GM19397 (cell line): ENCODE results near the gene SOX1.

Experiments used
- ATAC-seq: cut with Tn5 transposase; IDR thresholded peaks from one replicate; pipeline ENCODE4 v1.9.1; 2021; ENCODE audit warnings: mild to moderate bottlenecking, moderate library complexity; ENCODE audit not compliant: unreplicated experiment

Gene SOX1

GRCh38 chr13:112104881-112105234 lies 37.9 kb downstream of the SOX1 start:
- ATAC-seq, result no peak

DNA sequence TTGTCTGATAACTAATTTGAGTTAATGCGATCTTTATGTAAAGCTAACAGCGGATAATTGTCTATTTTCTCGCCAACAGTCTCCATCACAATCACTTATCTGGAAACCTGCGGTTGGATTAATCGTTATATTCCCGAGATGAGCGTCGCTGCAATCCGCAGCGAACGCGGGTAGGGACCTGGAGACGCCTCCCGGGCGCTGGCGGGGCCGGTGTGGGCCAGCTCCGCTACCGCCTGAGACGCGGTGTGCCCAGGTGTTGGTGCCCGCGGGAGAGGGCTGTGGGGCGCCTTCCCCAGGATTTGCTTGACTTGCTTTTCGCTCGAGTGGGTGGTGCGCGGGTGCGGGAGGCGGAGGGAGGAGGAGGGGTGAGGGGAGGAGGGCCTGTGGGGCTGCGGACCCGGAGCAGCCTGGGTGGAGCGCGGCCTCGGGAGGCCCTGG lies 38.3 kb downstream of the SOX1 start:
- no peak for ATAC-seq

DNA sequence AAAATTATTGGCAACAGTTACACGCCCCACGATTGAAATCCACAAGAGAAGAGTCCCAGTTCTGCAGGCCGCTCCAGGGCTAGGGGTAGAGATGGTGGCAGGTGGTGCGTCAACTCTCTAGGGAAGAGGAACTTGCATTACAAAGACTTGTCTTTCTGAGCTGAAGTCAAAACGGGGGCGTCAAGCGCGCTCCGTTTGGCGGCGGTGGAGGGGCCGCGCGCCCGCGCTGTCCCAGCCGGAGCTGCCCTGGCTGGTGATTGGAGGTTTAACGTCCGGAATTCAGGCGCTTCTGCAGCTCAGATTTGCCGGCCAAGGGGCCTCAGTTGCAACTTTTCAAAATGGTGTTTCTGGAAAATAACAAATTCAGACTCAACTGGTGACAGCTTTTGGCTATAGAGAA lies 38.9 kb downstream of the SOX1 start:
- ATAC-seq, result no peak

DNA sequence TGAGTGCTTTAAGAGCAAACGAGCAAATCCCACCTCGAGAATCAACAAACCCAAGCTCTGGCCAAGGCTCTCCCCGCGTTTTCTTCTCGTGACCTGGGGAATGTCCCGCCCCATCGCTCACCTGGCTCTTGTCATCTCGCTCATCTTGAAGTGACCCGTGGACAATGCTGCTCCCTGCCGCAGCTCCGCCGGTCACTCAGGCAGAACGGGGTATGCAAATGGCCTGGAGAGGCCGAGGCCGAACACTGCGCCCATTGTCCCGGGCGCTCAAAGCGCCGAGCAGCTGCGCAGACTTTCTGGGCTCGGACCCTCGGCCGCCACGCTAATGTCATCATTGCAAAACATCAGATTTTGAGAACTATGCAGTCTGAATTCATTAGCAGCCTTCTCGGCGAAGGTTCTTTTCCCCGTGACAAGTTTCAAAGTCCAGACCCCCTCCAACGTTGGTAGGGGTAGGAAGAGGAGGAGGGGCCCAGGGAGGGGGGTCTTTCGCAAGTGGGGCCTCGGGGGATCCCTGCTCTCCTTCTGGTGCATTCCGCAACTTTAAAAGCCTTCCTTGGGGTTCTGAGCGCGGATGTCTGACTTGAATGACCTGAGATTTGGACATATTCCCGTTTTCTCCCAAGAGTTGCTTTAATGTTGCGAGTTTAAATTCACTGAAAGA lies 39.7 kb downstream of the SOX1 start:
- ATAC-seq, result no peak

DNA sequence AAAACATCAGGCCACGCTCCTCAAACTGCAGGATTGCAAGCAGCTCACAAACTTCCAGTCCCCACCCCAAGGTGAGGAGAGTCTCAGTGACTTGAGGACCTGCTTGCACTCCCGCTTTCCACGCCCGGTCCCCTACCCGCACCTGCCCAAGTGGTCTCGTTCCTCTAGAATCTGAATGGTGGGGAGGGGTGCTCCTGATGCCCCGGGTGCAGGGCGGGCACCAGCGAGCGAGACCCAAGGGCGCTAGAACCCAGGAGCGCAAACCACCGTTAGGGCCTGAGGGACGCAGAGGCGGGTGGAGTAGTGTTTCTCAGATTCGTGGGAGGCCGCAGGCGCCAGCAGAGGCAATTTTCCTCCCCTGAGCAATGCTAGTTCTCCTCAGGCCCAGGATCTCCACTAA lies 40.3 kb downstream of the SOX1 start:
- no peak for ATAC-seq

DNA sequence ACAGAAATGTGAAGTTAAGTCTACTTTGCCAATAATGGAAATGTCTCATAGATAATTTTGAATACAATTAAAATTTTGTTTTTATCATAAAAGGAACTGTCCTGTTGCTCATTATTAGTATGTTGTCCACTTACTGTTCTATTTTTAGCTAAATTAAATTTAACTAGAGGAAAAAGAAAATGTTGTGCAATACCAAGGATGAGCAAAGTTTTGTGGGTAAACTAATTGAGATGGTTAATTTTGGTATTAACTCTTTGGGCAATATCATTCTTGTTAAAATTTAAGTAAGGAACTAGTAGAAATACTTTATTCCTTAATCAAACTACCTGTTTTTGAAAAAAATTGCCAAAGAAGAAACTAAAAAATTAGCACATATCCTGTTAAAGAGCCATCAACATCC lies 43.5 kb downstream of the SOX1 start:
- no peak for ATAC-seq

GRCh38 chr13:112111239-112111857 lies 44.4 kb downstream of the SOX1 start:
- ATAC-seq, result no peak

DNA sequence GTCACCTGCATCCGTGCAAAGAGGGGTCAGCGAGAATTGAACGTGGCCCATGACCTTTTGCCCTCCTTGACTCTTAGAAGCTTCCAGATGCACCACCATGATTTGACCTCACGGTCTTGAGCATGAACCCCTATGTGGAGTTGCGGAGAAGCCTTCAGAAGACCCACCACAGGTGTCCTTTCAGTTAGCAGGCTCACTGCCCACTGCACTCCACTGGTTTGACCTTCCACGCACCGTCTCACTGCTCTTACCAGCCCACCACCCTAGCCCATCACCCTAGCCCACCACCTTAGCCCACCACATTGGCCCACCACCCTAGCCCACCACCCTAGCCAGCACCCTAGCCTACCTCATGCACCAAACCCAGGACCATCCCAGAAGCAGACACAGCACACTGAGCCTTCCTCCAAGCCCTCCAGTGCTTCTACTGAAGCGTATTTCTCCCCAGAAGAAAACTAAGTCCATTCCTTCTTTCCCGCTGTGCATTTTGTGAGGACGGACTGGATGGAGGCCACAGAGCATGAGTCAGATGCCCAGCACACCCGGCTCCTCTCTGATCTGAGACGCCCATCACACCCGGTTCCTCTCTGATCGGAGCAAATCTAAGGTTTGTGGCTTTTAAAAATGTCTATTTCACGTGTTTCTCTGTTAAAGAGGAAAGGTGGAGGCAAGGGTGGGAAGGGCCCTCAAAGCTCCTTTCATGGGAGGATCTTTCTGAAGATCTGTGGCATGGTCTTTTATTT lies 45.8 kb downstream of the SOX1 start:
- no peak for ATAC-seq

DNA sequence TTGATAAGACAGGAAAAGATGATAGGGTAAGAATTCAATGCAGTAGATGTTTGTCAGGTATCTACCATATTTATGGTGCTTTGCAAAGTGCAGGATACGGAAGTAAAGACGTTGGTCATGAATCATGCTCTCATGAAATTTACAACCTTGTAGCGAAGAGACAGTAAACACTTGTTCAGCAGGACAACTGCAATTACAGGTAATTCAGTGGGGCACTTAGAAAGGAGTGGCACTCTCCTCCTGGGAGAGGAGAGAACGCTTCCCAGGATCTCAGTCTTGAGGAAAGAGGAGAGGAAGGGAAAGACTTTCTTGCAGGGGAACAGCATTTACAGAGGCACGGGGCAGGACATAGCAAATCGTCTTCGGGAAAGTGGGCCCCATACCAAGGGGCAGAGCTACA lies 46.4 kb downstream of the SOX1 start:
- no peak for ATAC-seq

DNA sequence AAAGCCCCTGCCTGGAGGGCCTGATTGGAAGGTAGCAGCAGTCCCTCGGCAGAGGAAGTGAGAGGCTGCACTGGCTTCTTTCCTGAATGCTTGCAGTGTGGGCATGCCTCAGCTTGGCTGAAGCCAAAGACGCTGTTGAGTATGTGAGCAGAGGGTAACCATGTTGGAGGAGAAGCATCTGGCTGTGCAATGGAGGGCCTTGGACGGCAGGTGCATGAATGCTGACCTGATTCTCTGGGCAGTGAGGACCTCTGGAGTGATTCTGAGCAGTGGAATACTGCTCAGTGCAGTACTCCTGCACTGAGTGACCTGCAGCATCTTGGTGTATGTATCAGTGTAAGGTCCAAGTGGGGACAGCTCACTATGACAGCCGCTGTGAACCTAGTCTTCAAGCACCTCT lies 46.9 kb downstream of the SOX1 start:
- ATAC-seq, result no peak

DNA sequence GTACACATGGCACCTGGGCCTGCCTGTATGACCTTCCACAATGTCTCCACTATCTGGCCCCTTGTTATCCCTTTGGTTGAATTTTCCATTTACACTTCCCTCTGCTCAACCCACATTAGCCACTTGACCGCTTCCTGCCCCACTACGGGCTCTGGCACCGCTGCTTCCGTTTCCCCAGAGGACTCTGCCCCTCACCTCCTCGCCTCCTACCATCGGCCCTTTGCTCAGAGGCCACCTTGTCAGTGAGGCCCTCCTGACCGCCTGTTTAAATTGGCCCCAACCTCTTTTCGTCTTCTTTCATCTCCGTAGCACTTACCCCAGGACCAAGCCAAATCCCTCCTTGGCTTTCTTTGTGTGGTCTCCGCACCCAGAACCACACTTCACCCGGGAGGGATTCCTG lies 47.4 kb downstream of the SOX1 start:
- ATAC-seq, result no peak

DNA sequence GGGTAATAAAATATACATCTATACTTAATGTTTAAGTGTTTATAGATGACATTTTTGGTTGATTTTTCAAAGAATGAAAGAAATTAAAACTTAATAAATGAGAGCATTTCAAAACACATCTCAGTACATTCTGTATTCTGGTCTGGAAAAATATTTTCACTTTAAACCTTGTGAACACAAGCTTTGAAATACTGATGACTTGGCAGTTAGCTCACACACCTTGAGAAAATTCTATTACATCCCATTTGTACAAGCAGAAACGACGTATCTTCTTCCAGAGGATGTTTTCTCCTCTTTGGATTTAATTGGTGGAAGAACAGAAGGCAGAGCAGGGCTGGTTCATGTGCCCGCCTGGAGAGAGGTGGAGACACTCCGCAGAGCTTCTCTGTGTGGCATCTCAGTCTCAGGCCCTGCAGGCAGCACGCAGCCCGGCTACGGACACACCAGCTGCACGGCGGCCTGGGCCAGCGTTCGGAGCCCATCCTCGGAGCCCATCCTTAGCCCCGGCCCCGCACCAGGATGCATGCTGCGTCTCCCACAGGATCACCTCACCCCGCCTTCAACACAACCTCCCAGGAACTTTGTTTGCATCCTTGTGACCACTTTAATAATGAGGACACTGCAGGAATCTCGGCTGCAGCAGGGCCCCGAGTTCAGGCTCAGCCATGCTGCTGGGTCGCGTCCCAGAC lies 48.6 kb downstream of the SOX1 start:
- no peak for ATAC-seq

DNA sequence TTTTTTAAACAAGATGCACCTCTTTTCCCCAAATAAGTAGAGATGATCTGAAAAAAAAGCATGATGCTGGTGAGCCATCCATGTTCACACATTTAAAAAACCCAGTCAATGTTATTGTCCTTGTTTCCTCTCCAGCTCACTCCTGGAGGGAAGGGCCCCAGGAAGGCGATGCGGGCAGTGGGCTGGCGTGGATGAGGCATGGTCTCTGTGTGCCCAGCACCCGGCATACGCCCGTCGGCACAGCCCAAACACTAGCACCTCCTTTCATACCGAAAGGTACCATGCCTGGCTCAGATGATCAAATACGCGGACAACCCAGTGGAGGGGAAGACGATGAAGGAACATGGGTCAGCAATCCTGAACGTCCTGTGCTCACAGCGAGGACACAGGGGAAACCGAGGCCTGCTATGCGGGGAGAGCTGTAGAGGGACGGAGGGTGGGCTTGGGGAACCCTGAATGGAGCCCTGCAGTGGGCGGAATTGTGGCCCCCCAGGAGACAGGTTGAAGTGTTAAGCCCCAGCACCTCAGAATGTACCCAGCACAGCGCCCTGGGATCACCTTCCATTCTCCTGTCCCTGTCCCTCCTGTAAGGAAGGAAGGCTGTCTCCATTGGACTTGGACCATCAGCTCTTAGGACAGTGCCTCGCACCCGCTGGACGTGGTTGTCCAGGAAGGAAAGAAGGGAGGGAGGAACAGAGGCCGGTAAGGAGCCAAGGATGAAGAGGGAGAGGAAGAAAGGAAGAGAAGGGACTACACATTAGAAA lies 49.4 kb downstream of the SOX1 start:
- no peak for ATAC-seq

GRCh38 chr13:112117258-112117954 lies 50.5 kb downstream of the SOX1 start:
- no peak for ATAC-seq

GRCh38 chr13:112117955-112118302 lies 51.0 kb downstream of the SOX1 start:
- ATAC-seq, result no peak

DNA sequence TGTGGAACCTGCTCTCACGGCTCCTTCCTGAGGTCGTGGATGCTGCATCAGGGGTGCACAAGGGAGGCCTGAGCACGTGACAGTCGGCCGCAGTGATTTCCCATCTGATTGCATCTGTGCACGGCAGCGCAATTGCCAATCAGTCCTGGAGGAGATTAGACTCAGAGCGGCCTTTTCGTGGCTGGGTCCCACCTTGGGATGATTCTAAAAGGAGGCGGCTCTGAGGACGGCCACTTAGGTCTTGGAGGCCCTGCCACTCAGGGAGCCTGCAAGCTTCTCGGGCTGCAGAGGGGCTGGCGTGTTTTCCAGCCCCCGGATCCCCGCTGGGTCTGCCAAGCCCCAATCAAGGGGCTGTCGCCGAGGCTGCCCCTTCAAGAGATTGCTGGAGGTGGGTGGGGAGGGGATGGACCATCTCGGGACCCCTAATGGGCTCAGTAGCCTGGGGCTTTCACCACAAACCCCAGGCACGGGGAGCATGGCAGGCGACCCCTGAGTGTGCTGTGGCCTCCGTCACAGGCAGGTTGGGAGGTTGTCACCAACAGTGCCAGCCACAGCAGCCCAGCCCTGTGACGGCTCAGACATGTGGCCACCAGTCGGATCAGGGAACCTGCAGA lies 51.6 kb downstream of the SOX1 start:
- ATAC-seq, result no peak

GRCh38 chr13:112119192-112120030 lies 52.5 kb downstream of the SOX1 start:
- no peak for ATAC-seq

GRCh38 chr13:112120031-112120373 lies 53.1 kb downstream of the SOX1 start:
- no peak for ATAC-seq
